MM.1S (cell line): ENCODE results near the gene KAT6B.

ENCODE experiments used
- CTCF ChIP-seq: fragments of 300-600 bp; sonication (generic); IDR thresholded peaks from 2 replicates; pipeline ENCODE4 v1.5.1; 2016; ENCODE audit warnings: antibody characterized with exemption, low read length, mixed read lengths
- EZH2 ChIP-seq: fragments of 300-600 bp; sonication (generic); optimal IDR thresholded peaks from 2 replicates; pipeline ENCODE3; 2017; ENCODE audit warnings: low read depth, mild to moderate bottlenecking, antibody characterized with exemption, low read length, mixed read lengths

GRCh38 chr10:74824184-74824899 is 2.1 kb upstream of the KAT6B start:
- TF ChIP-seq CTCF, result no peak
- no peak for TF ChIP-seq EZH2
